GM19397 (cell line): Measurements from ENCODE around the gene IQSEC1.

Experiments
- ATAC-seq: cut with Tn5 transposase; IDR thresholded peaks from one replicate; pipeline ENCODE4 v1.9.1; 2021; ENCODE audit warnings: mild to moderate bottlenecking, moderate library complexity; ENCODE audit not compliant: unreplicated experiment

IQSEC1 gene

DNA sequence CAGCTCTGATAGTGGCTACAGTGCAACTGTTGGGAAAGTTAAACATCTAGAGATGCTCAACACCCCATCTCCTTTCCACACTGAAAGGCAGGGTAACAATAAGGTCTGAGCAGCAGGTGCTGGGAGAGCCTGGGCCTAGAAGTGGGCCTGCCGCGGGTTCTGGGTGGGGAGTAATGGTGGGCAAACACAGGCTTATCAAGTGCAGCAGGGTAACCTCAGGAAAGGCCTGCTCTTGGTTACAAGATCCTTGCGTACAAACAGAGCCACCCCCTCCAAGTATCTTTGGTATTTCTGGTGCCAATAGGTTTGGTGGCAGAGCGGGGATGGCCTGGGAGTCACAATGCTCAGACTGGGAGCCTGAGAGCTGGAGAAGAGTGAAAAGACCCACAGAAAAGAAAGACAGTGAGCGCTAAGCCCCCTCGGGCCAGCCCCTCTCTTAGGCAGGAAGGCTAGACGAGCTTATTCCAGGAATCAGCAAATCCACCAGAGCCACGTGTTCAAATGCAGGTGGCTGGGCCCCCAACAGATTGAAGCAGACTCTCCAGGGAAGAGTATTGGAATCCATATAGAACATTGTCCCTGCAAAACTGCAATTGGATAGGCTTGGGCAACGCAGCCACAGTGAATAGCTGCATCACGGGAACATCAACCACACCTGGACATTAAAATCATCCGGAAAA, 2.7 kb downstream of the IQSEC1 start:
- no peak for ATAC-seq

DNA sequence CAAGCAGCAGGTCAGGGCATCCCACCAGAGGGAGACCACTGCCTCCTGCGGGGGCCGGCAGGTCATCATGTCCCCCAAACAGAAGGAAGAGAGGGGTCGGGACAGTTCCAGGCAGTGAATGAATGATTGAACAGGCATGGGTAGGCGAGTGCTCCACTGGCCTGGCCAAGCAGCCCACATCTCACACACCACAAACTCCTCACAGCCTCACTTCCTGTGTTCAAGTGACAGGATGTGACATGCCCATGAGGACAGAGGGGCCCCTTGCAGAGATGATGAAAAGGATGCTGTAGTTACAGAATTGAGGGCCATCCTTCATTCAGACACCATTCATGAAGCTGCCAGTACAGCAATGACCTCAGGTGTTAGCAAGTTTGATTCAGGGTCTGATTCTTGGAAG, 3.7 kb downstream of the IQSEC1 start:
- peak; percentile 38 for ATAC-seq

DNA sequence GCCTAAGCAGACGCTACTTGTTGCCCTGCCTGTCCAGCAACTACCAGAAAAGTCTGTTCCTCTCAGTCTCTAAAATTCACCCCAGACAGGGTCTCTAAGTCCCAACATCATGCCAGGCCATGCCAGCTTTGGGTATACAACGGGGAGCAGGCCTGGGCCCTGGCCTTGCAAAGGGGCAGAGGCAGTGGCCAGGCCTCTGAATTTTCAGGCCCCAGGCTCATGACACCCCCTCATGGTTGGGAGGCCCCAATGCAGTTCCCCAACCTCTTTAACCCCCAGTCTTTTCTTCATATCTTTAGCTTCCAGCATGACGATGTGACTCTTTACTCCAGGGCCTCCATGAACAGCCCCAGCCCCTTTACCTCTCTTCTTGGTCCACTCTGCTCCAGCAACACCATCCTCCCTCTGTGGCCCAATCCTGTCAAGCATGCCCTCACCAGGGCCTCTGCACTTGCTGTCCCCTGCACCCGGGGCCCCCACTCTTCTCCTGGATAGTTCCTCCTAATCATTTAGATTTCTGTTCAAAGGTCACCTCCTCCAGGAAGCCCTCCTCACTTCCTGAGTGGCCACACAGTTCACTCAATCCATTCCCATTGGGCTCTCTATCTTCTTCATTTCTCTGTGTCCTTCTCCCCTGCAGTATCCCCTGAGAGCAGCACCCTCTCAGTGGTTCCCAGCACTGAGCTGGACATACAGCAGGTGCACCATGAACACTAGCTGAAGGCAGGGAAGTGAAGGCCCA, 4.8 kb downstream of the IQSEC1 start:
- no peak for ATAC-seq

DNA sequence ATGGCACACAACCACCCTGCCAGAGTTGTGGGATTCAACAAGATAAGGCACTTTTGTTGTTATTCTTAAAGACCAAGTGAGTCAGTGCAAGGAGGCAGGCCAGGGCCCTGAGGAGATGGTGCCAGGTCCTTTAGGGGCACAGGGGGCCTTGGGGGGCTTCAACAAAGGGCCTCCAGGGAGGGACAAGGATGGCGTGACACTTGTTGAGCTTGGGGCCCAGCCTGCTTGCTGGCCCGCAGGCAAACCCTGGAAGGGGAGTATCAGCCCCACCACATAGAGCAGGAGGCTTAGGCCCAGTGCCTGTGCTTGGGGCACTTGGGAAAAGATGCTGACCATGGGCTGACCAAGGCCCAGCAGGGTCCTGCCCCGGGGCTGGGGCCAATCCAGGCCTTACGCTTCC, 5.5 kb downstream of the IQSEC1 start:
- no peak for ATAC-seq

DNA sequence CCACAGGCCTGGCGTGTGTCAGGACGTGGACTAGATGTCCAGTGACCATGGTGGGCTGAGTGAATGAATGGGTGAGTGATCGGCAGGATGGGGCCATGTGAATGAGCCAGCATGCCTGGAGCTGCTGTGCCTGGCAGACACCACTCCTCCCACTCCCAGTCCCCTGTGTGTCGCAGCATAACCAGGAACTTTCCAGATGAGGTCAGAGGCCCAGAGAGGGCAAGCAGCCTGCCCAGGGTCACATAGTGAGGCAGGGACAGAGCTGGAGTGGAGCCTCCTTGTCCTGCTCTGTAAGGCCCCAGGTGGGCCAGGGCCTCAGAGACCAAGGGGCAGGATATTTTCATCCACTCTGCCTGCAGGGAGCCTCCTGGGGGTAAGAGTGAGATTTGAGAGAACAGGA, 6.4 kb downstream of the IQSEC1 start:
- no peak for ATAC-seq

DNA sequence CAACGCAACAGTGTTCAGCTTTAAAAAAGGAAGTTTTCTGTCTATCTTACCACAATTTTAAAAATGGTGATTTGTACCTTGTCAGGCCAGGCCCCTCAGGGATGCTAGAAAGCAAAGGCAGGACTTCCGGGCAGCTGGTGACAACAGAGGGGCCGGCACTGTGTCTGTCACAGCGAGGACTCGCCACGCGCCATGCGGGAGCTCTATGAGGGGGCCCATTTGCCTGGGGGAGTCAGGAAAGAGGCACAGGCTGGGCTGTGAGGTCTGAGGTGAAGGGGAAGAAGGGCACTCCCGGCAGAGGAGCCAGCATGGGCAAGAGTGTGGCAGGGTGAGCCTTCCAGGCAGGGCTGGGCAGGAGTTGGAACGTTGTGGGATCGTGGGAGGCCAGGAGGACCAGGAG, 7.0 kb downstream of the IQSEC1 start:
- no peak for ATAC-seq

DNA sequence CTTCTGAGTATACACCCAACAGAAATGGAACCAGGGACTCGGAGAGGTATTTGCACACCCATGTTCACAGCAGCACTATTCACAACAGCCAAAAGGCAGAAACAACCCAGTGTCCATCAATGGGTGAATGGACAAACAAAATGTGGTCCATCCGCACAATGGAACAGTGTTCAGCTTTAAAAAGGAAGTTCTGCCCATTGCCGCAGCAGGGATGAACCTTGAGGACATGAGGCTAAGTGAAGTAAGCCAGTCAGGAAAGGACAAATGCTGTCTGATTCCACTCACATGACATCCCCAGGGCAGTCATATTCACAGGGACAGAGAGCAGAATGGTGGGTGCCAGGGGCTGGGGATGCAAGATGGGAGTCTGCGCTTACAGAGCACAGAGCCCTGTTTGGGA, 7.5 kb downstream of the IQSEC1 start:
- no peak for ATAC-seq

DNA sequence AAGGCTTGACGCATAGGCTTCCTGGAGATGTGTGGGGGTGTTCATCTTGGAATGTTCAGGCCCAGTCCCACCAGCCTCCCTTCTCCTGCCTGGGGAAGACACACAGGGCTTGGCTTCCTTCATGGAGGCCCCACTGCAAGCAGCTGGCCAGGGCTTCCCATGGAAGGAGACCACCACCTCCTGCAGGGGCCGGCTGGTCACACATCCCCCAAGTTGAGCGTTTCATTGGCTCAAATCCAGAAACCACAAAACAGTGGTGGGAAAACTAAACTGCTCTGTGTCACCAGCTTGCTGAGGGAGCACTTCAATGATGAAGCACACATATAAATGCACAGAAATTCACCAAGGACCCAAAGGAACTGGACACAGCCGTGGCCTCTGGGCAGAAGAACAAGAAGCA, 8.3 kb downstream of the IQSEC1 start:
- ATAC-seq: no peak

DNA sequence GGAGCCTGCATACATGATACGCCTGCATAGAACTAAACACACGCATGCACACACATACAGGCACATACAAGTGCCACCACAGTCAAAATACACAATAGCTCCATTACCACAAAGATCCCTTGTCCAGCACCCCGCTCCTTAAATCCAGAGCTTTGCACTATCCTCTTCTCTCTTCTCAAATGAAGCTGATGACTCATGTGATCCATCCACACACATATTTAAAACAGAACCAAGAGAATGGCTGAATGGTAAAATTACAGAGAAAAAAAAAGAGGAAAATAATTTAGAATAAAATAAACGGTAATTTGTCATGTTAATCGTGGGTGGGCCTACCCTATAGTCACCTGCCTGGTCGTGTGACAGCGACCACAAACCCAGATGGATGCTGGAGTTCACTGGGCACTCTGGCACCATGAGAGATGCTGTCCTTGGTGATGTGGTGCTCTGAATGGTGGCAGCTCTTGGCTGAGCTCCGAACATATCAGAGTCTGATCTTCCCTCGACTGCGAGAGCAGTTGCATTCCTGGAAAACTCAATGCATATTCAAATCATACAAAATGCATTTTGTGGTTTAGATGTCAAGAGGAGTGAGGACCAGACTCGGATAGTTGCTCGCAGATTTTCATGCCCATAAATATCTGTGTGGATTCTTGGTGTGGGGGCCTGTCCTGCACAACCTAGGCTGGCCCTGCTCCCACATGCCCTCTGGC, 8.9 kb downstream of the IQSEC1 start:
- no peak for ATAC-seq

DNA sequence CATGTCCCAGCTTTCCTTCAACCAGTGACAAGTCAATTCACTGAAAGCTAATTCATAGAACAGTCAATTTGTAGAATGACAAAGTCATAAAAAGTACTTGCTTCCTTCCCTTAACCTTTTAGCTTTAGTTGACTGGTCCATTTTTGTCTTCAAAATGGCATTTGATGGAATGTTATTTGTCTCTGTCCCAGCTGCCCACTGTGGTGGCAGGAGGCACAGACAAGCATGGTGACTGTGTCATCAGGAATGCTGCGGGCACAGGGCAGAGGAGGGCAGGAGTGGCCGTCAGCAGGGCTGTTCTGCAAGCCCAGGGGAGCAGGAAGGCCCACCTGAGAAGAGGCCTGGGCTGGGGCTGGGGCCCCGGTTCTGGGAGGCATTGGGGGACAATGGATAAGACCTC, 10.0 kb downstream of the IQSEC1 start:
- ATAC-seq: no peak

DNA sequence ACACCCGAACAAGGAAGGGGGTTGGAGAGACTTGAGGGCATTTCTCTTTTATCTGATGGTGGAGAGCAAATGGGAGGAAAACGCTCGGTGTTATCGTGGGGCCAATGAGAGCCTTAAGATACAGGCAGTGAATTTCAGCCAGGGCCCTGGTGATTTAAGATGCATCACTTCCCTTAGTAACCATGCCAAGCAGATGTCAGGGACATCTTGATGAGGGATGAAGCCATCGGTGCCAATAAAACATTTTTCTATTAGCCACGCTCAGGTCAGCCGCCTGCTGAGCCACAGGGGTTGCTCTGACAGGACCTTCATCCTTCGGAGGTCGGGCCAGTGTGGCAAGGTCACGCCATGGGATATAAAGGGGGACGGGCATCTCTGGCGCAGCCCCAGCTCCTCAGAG, 10.6 kb downstream of the IQSEC1 start:
- no peak for ATAC-seq

DNA sequence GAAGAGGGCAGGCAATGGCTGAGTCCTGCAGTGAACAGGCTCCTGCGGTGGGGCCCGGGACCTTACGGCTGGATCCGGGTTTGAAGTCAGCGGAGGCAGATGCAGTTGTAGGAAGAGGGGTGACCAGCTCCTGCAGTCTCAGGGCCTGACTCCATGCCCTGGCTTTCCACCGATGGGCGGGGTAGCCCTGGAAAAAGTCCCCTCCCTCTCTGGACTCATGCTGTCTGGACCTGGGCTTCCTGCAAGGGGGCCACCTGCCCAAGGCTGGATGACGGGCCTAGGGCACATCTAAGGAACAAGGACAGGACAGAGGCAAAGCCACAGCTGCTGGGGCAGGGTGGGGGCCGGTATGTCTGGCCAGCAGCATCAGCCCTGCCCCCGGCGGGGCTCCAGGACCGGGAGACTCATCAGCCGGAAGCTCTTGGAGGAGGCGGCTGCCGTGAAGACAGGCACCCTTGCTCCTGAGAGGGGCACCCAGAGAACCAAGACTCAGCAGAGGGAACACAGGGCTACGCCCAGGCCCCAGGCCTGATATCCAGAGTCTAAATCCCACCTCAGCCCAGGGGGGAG, 12.8 kb downstream of the IQSEC1 start:
- ATAC-seq: no peak

DNA sequence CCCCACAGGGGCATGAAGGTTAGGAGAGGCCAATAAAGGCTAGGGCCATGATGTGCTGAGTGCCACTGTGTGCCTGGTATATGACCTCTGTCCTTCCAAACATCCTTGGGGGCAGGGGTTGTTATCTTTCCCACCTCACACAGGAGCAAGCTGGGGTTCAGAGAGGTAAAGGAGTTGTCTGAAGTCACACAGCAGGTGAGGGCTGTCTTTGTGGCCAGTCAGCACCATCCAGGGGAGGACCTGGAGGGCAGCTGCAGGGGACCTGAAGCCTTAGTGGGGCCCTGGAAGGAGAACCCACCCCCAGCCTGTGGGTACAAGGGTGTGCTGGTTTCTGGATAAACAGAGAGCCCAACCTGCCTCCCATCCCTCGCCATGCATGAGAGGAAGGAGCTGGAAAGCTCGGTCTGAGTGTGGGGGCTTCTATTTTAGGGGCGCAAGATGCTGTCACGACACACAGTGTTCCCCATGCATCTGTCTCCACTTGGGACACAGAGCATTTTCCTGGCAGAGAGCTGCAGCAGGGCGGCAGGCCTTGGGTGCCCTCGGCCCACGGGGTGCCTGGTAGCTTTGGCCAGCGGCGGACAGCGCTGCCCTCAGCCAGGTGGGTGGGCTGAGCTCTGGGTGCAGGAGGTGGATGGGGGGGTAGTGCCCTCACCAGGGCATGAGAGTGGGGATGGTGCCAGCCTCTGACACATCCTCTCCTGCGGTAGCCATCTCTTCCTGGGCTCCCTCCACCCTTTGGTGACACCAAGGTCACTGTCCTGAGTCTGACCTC, 14.7 kb downstream of the IQSEC1 start:
- ATAC-seq: no peak

DNA sequence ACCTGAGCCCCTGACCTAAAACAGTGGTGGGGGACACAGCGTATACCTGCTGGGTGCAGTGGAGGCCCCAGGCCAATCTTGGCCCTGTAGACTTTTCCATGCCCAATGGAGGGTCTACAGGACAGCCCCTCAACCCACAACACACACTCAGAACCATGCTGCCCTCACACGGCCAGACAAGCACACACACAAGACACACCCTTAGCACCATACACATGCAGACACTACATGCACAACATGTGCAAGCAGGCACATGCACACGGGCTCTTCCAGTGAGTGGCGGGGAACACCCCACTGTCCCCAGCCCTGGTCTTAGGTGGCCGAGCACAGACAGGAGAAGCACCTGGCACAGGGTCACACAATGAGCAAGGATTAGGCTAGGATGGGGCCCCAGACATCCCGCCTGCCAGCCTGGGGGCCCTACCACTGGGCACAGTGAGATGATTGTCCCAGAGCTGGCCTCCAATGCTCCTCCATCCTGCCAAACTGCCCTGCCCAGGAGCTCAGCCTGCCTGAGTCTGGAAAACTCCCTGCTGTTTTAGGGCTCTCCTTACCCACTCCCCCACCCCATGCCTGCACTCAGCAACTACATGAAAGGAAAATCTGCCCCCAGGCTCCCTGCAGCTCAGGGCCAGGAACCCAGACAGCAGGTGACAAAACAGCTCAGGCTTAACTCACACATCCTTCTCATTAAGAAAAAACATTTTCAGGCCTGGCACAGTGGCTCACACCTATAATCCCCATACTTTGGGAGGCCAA, 15.8 kb downstream of the IQSEC1 start:
- ATAC-seq: no peak

DNA sequence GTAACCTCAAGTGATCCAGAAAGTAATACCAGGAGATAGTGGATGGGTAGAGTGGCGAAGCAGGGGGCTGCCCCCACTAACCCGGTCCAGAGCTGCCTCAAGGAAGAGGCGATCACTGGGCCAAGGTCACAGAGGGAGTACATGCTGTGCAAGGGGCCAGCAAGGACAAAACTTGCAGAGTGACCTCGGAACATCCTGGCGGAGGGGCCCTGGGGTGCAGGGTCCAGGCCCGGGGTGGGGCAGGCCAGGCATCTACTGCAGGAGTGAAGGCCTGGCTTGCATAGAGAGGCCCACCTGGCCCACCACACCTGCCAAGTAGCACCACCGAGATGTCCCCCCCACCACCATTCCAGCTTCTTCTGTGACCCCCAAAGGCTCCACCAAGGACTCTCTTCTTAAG, 17.6 kb downstream of the IQSEC1 start:
- ATAC-seq: no peak

DNA sequence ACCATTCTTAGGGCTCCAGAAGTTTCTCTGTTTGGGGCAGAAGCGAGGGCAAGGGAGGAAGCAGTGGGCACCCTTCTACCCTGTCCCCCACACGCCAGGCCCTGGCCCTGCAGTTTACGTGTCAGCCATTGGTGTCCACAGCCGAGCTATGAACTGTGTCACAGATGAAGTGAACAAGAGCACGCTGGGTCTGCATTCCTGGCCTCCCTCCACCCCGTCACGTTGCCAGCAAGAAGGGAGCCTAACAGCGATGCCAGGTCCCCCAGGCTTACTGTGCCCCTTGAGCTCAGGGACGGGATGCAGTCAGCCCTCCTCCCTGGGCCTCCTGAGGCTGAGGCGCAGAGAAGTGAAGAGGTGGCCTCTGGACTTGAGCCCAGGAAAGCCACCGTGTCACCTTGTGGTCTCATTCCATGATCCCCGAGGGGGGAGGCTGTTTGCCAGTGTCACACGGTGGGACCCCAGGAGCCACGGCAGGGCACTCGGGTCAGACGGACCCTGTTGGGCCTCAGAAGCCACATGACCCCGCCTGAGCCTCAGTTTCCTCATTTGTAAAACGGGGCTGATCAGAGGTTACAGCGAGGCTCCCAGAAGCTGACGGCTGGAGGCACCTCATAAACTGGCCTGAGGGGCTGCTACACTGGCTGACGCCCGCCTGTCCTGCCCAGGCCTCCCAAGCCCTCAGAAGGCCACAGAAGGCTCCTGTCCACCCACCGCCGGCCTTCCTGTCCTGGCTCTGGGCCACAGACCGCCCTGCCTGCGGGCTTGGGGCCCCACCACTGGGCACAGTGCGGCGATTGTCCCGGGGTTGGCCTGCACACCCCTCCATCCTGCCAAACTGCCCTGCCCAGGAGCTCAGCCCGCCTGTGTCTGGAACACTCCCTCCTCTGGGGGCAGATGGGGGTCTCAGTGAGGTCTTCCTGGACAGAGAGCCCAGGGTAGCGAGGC, 18.6 kb downstream of the IQSEC1 start:
- no peak for ATAC-seq

DNA sequence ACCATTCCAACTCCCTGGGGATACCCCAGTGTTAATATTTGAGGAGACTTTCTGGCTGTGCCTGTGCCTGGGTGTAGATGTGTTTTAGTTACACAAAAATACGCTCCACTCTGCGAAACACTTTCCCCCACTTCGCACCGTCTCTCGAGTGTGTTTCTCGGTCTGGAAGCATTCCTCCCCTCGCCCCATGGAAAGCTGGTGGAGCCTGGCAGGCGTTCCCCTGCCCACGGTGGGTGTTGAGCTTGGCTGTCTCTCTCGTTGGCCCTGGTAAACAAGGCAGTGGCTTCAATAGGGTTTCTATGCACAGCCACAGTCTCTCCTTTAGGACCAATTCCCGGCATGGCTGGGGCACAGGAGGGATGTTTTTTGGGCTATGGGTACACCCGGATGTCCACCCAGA, 19.3 kb downstream of the IQSEC1 start:
- no peak for ATAC-seq

DNA sequence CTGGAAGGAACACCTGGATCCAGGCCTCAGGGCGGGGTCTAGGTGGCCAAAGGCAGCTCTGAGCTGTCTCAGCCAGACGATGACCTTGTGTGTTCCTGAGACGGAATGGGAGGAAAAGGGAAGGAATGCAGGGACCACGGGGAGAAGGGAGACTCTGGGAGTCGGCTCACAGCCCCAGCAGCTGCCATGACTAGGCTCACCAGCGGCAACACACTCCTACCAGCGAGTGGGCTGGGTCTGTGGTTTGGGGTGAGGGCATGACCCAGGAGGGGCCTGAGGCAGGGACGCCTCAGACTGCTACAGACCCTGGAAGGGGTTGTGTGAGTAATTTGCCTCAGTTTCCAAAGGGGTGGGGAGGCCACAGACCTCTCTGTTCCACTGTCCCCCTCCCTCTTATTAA, 19.8 kb downstream of the IQSEC1 start:
- ATAC-seq: no peak

DNA sequence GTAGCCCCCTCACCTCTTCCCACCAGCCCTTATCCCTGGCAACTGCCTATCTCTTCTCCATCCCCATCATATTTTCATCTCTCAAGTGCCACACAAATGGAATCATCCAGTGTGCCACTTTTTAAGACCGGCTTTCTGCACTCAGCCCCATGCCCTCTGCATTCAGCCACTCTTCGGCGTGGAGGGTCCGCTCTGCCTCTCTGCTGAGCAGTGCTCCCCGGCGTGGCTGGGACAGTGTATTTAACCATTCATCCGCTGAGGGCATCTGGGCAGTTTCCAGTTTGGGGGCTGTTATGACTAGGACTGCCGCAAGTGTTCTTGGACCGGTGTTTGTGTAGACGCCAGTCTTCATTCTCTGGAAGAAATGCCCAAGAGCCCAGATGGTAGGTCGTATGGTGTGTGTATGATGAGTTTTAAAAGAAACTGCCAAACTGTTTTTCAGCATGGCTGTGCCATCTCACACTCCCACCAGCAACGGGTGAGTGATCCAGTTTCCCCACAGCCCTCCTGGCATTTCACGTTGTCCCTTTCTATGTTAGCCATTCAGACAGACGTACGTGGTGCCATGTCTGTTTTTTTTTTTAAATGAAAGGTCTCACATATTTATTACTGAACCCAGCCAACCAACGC, 20.9 kb downstream of the IQSEC1 start:
- no peak for ATAC-seq
